H1 (cell line): ENCODE measurements around the gene CPZ. TPM values are rescaled to one million over a fixed set of nuclear protein-coding genes. Genes with fewer than 3 reads are reported as not detected.

Experiments
- CTCF ChIA-PET: fragments of 300-600 bp; sonication (Branson Sonifier 250); formaldehyde crosslinking; loops from one replicate; lab custom pipeline; 2021; ENCODE audit not compliant: partially characterized antibody; lab: Charles Lee
- POLR2A ChIA-PET: fragments of 300-600 bp; sonication (Branson Sonifier 250); formaldehyde crosslinking; loops from one replicate; lab custom pipeline; 2021; ENCODE audit warnings: inconsistent platforms; ENCODE audit not compliant: partially characterized antibody; lab: Charles Lee
- DNase-seq, 2 experiments: peaks; one replicate each; pipeline versions ENCODE4 v3.0.0 to v3.0.0-alpha.2; 2010 to 2022; ENCODE audit warnings: low spot score in 2 of 2, low read depth in 1 of 2, mixed read lengths in 1 of 2
- FAIRE-seq: peaks from 2 replicates; lab custom pipeline; 2011; peaks lifted over from hg19 to GRCh38; lab: Jason Lieb, UNC
- H2AFZ ChIP-seq: 2 replicates; pipeline ENCODE4 v1.8.1; 2012; ENCODE audit warnings: low read length, inconsistent platforms
- H2AK5ac ChIP-seq: 2 replicates; pipeline ENCODE4 v1.6.1; 2013; ENCODE audit warnings: low read depth, low read length
- H2BK120ac ChIP-seq: replicated peaks from 2 replicates; pipeline ENCODE3; 2013; ENCODE audit warnings: low read depth, low read length, inconsistent platforms
- H2BK12ac ChIP-seq: 2 replicates; pipeline ENCODE4 v1.6.1; 2013; ENCODE audit warnings: low read depth, low read length
- H2BK15ac ChIP-seq: 2 replicates; pipeline ENCODE4 v1.6.1; 2013; ENCODE audit warnings: low read length
- H2BK20ac ChIP-seq: 2 replicates; pipeline ENCODE4 v1.6.1; 2013; ENCODE audit warnings: low read length
- H2BK5ac ChIP-seq: 2 replicates; pipeline ENCODE4 v1.6.1; 2013; ENCODE audit warnings: low read depth, low read length
- H3K14ac ChIP-seq: 2 replicates; pipeline ENCODE4 v1.6.1; 2013; ENCODE audit warnings: inconsistent platforms; ENCODE audit not compliant: insufficient read length
- H3K18ac ChIP-seq: 2 replicates; pipeline ENCODE4 v1.6.1; 2013; ENCODE audit warnings: low read length; ENCODE audit errors: extremely low read depth
- H3K23ac ChIP-seq: 2 replicates; pipeline ENCODE4 v1.6.1; 2013; ENCODE audit warnings: inconsistent platforms; ENCODE audit not compliant: insufficient read length
- H3K23me2 ChIP-seq: 2 replicates; pipeline ENCODE4 v1.6.1; 2013; ENCODE audit warnings: low read depth, low read length
- H3K27ac ChIP-seq: 2 replicates; pipeline ENCODE4 v1.6.1; 2011; ENCODE audit warnings: low read depth, low read length, inconsistent platforms
- H3K27me3 ChIP-seq, 4 experiments: replicated peaks in 1 of 4; 1 replicate in 1 of 4; 2 replicates in 3 of 4; pipeline versions ENCODE4 v1.6.1 to v1.8.1; 2011 to 2013; ENCODE audit warnings: low read length in 3 of 4, mild to moderate bottlenecking in 3 of 4, inconsistent platforms in 2 of 4, mixed read lengths in 2 of 4, moderate library complexity in 1 of 4; ENCODE audit not compliant: control insufficient read depth in 3 of 4, insufficient read depth in 3 of 4; ENCODE audit errors: extremely low read depth in 1 of 4
- H3K36me3 ChIP-seq, 4 experiments: 2 replicates each; pipeline versions ENCODE4 v1.6.1 to v1.8.1; 2011 to 2013; ENCODE audit warnings: mild to moderate bottlenecking in 4 of 4, low read length in 3 of 4, moderate library complexity in 2 of 4, control low read depth in 1 of 4, inconsistent platforms in 1 of 4; ENCODE audit not compliant: insufficient read depth in 4 of 4, control insufficient read depth in 2 of 4
- H3K4ac ChIP-seq: replicated peaks from 2 replicates; pipeline ENCODE3; 2013; ENCODE audit warnings: low read length, low read depth, mixed read lengths, inconsistent platforms; ENCODE audit not compliant: insufficient read length
- H3K4me1 ChIP-seq, 4 experiments: replicated peaks in 1 of 4; 1 replicate in 1 of 4; 2 replicates in 3 of 4; pipeline versions ENCODE4 v1.6.1 to v1.8.1; 2011 to 2013; ENCODE audit warnings: low read length in 3 of 4, inconsistent platforms in 2 of 4, mixed read lengths in 1 of 4; ENCODE audit not compliant: insufficient read depth in 4 of 4, control insufficient read depth in 3 of 4
- H3K4me2 ChIP-seq, 2 experiments: 2 replicates each; pipeline versions ENCODE4 v1.6.1 to v1.8.1; 2011 to 2013; ENCODE audit warnings: low read depth in 2 of 2, low read length in 2 of 2, control low read depth in 1 of 2, inconsistent platforms in 1 of 2, mild to moderate bottlenecking in 1 of 2; ENCODE audit not compliant: insufficient read depth in 1 of 2
- H3K4me3 ChIP-seq, 4 experiments: fragments of 200-600, 300-600 bp in 1 of 4; sonication (generic), shearing (Covaris generic), sonication (Bioruptor Twin) in 1 of 4; 2 replicates each; pipeline versions ENCODE4 v1.5.1 to v1.8.1; 2011 to 2016; ENCODE audit warnings: low read length in 4 of 4, low read depth in 3 of 4, control low read depth in 2 of 4, inconsistent platforms in 2 of 4, mild to moderate bottlenecking in 2 of 4, mixed read lengths in 1 of 4, moderate library complexity in 1 of 4; ENCODE audit not compliant: insufficient read depth in 2 of 4; ENCODE audit errors: extremely low read depth in 1 of 4
- H3K56ac ChIP-seq: replicated peaks from 2 replicates; pipeline ENCODE3; 2013; ENCODE audit warnings: low read depth, mild to moderate bottlenecking, mixed read lengths, low read length, inconsistent platforms; ENCODE audit not compliant: insufficient read length
- H3K79me1 ChIP-seq: 2 replicates; pipeline ENCODE4 v1.6.1; 2013; ENCODE audit warnings: low read depth, low read length, control low read depth
- H3K79me2 ChIP-seq, 2 experiments: 2 replicates each; pipeline versions ENCODE4 v1.6.1 to v1.8.1; 2012 to 2013; ENCODE audit warnings: low read length in 2 of 2, mild to moderate bottlenecking in 2 of 2, inconsistent platforms in 1 of 2; ENCODE audit not compliant: insufficient read depth in 2 of 2, control insufficient read depth in 1 of 2
- H3K9ac ChIP-seq, 4 experiments: replicated peaks in 1 of 4; 1 replicate in 1 of 4; 2 replicates in 3 of 4; pipeline versions ENCODE4 v1.6.1 to v1.8.1; 2011 to 2013; ENCODE audit warnings: low read depth in 3 of 4, low read length in 3 of 4, control low read depth in 2 of 4, mild to moderate bottlenecking in 2 of 4, moderate library complexity in 2 of 4, inconsistent platforms in 1 of 4; ENCODE audit errors: extremely low read depth in 1 of 4
- H3K9me3 ChIP-seq, 2 experiments: 2 replicates each; pipeline versions ENCODE4 v1.6.1 to v1.8.1; 2012 to 2013; ENCODE audit warnings: mild to moderate bottlenecking in 2 of 2, moderate library complexity in 2 of 2, control low read depth in 1 of 2, inconsistent platforms in 1 of 2, low read depth in 1 of 2, low read length in 1 of 2, mixed read lengths in 1 of 2; ENCODE audit not compliant: insufficient read depth in 2 of 2
- H4K20me1 ChIP-seq, 2 experiments: replicated peaks in 1 of 2; 2 replicates each; pipeline versions ENCODE3 to v1.8.1; 2011 to 2013; ENCODE audit warnings: inconsistent platforms in 2 of 2, low read length in 2 of 2, mild to moderate bottlenecking in 1 of 2; ENCODE audit not compliant: insufficient read depth in 2 of 2, control insufficient read depth in 1 of 2
- H4K5ac ChIP-seq: 2 replicates; pipeline ENCODE4 v1.6.1; 2013; ENCODE audit warnings: low read length, low read depth, mixed read lengths, inconsistent platforms; ENCODE audit not compliant: insufficient read length
- H4K8ac ChIP-seq: 2 replicates; pipeline ENCODE4 v1.8.0; 2013; ENCODE audit warnings: mild to moderate bottlenecking, moderate library complexity, low read length, inconsistent platforms; ENCODE audit not compliant: insufficient read depth; ENCODE audit errors: extremely low read depth
- H4K91ac ChIP-seq: replicated peaks from 2 replicates; pipeline ENCODE3; 2013; ENCODE audit warnings: low read length, mixed read lengths, inconsistent platforms; ENCODE audit not compliant: insufficient read length
- CBX5 ChIP-seq: fragments of 300-800, 300-1000 bp; sonication (generic); IDR thresholded peaks from 2 replicates; pipeline ENCODE4 v1.7.1; 2016; ENCODE audit warnings: antibody characterized with exemption, low read length, low read depth
- CREB1 ChIP-seq: IDR thresholded peaks from 2 replicates; pipeline ENCODE4 v1.6.1; 2012; ENCODE audit warnings: inconsistent platforms
- KDM1A ChIP-seq: fragments of 200-600, 300-600 bp; sonication (generic); IDR thresholded peaks from 2 replicates; pipeline ENCODE4 v1.7.1; 2016; ENCODE audit warnings: mild to moderate bottlenecking, low read length, borderline replicate concordance
- KDM4A ChIP-seq: IDR thresholded peaks from one replicate; pipeline ENCODE4 v1.7.1; 2012; ENCODE audit warnings: low read depth, mild to moderate bottlenecking, moderate library complexity, low read length, inconsistent platforms; ENCODE audit not compliant: severe bottlenecking
- MAFK ChIP-seq: IDR thresholded peaks from 2 replicates; pipeline ENCODE4 v1.6.1; 2012; ENCODE audit warnings: low read depth, mild to moderate bottlenecking, improper control_type of control experiment, low read length
- RAD21 ChIP-seq, 2 experiments: IDR thresholded peaks in 1 of 2; conservative IDR thresholded peaks in 1 of 2; 2 replicates each; pipeline ENCODE4 v1.6.1; 2011; ENCODE audit warnings: low read depth in 2 of 2, low read length in 2 of 2, improper control_type of control experiment in 1 of 2, inconsistent platforms in 1 of 2, mild to moderate bottlenecking in 1 of 2, moderate library complexity in 1 of 2
- RFX5 ChIP-seq: IDR thresholded peaks from 2 replicates; pipeline ENCODE4 v1.6.1; 2011; ENCODE audit warnings: low read depth, low read length, improper control_type of control experiment, borderline replicate concordance
- SP1 ChIP-seq: IDR thresholded peaks from 2 replicates; pipeline ENCODE4 v1.6.1; 2011; ENCODE audit warnings: low read depth, low read length
- SP2 ChIP-seq: IDR thresholded peaks from 2 replicates; pipeline ENCODE4 v1.6.1; 2012; ENCODE audit warnings: mild to moderate bottlenecking, low read length, inconsistent platforms
- SP4 ChIP-seq: IDR thresholded peaks from 2 replicates; pipeline ENCODE4 v1.6.1; 2012; ENCODE audit warnings: low read length, inconsistent platforms
- ZNF274 ChIP-seq: IDR thresholded peaks from 2 replicates; pipeline ENCODE4 v1.7.0; 2012; ENCODE audit warnings: low read length, borderline replicate concordance; ENCODE audit errors: extremely low read depth
- WGBS, 2 experiments: shearing (Covaris generic) in 1 of 2; methylation state at CpG; one replicate each; pipeline versions ENCODE4 v1.1.6 to v1.1.7; 2013 to 2015; ENCODE audit warnings: low lambda C conversion rate in 2 of 2, mixed read lengths in 2 of 2, inconsistent platforms in 1 of 2, low coverage in 1 of 2, missing lambda C conversion rate in 1 of 2; ENCODE audit not compliant: insufficient replicate concordance in 2 of 2, insufficient coverage in 1 of 2, insufficient read length in 1 of 2; ENCODE audit errors: extremely low coverage in 1 of 2, missing lambda C conversion rate in 1 of 2; 5-methylcytosine and 5-hydroxymethylcytosine counted together
- polyA plus RNA-seq, 7 experiments: library from polyadenylated mRNA; depleted of rRNA in 3 of 7; stranded (reverse) in 5 of 7; unstranded in 2 of 7; fragments of >200 nt in 5 of 7; fragments of 200-250 nt in 2 of 7; gene quantifications; 1 replicate in 5 of 7; 2 replicates in 1 of 7; 4 replicates in 1 of 7; pipeline versions ENCODE4 v1.2.1 to v1.2.3, GENCODE V29; 2011 to 2013; ENCODE audit warnings: missing spikeins in 2 of 7, mixed read lengths in 2 of 7
- total RNA-seq: library from RNA; stranded (reverse); fragmentation: NEBNext Ultra II Directional; extraction: Animal tissue kit (Norgen Biotek cat#: 25700); gene quantifications from 2 replicates; pipeline ENCODE4 v1.2.1, GENCODE V29; 2021
- TF ChIP-seq, protein P1 (sequence below), 3 experiments: IDR thresholded peaks; 1 replicate in 2 of 3; 2 replicates in 1 of 3; pipeline versions ENCODE4 v1.5.1 to v1.6.1; 2011; ENCODE audit warnings: low read length in 3 of 3, mild to moderate bottlenecking in 3 of 3, inconsistent platforms in 2 of 3, low read depth in 1 of 3, moderate library complexity in 1 of 3; ENCODE audit not compliant: insufficient read depth in 1 of 3; ENCODE audit errors: control extremely low read depth in 1 of 3

The CPZ gene
- total and polyA plus RNA-seq, 2 of the 8 experiments (the other 6 are each of a cell fraction or from before 2014, with no cell fraction given), result 28.8 to 40.7 TPM

DNA sequence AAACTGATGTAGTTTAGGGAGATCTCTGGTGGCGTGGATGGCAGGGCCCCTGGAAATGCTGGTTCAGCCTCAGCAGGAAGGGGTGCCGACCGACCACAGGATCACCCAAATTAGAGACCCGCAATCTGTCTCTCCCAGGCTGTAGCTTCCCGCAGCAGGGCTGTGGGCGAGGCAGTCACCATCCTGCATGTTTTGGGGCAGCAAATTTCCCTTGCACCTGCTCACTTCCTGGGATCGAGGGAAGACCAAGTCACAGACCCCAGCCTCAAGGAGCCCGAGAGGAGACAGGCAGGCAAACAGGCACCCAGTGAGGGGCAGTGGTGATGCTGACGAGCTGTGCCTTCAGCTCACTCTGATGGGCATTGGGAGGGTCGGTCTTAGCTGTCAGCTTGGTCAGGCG is 33.6 kb upstream of the CPZ start:
- Histone ChIP-seq H4K20me1 (no peaks in the 10 kb centered on the region), H4K8ac (peak overlapping the region; percentile 31), H3K23me2 (no peaks in the 10 kb centered on the region), H2BK15ac (peak overlapping the region; percentile 89; the same call in 1 of the 2 replicates), H2AK5ac (0 out of 2 replicates have a peak overlapping the region, but pooled peaks have one; percentile 3), H2BK120ac (no peak overlapping the region), H2BK5ac (no peak overlapping the region), H2BK20ac (no peak overlapping the region), H3K27ac (no peak overlapping the region), H3K56ac (no peak overlapping the region), H3K14ac (no peak overlapping the region), H3K4ac (no peak overlapping the region), H3K23ac (no peak overlapping the region), H3K18ac (no peak overlapping the region), H4K5ac (no peak overlapping the region), H3K4me1 (peaks cover 0 to 10% (median 4%) of the 10 kb centered on the region in 4 experiments; a peak in 4 of 7 replicates), H3K9ac (no peak overlapping the region; a peak in 1 of 7 replicates), H3K4me2 (no peak overlapping the region), H3K4me3 (no peak overlapping the region), H2AFZ (no peak overlapping the region), H3K36me3 (no peaks in the 10 kb centered on the region), H3K27me3 (no peaks in the 10 kb centered on the region), H2BK12ac (no peak overlapping the region), H3K79me1 (no peaks in the 10 kb centered on the region), H4K91ac (peak overlapping the region; percentile 79), H3K9me3 (no peaks in the 10 kb centered on the region), H3K79me2 (no peaks in the 10 kb centered on the region)
- WGBS, 2 experiments, result 95% methylated on average over 11 of the region's 11 CpGs; no CpG with 5 or more reads in 1 of the 2 experiments
- CTCF ChIA-PET, result interaction anchor here (0.6 to 3.0 kb wide), 10 partner anchors 9 to 216 kb away, joined by 3 to 14 read pairs (median 4); no protein-coding TSS in a partner anchor
- POLR2A ChIA-PET, result interaction anchor here (1.2 to 2.7 kb wide), 3 partner anchors 9 to 18 kb away, joined by 3 to 12 read pairs (median 4); no protein-coding TSS in a partner anchor
- FAIRE-seq (no peak), DNase-seq (no peak)
- TF ChIP-seq RFX5, result no peak
- no peak for TF ChIP-seq KDM1A
- TF ChIP-seq SP4, result no peak
- TF ChIP-seq SP2, result no peak
- no peak for TF ChIP-seq CREB1
- TF ChIP-seq SP1, result no peak
- no peak for TF ChIP-seq CBX5
- TF ChIP-seq MAFK, result no peak
- TF ChIP-seq RAD21 (IDR thresholded peaks at IDR 0.05 in 1 of 2, conservative IDR thresholded peaks at IDR 0.05 in 1 of 2; ENCODE audit: low read depth in 2 of 2, low read length in 2 of 2), result no peak
- no peak for TF ChIP-seq ZNF274
- no peak for TF ChIP-seq KDM4A
- TF ChIP-seq, protein P1, sequence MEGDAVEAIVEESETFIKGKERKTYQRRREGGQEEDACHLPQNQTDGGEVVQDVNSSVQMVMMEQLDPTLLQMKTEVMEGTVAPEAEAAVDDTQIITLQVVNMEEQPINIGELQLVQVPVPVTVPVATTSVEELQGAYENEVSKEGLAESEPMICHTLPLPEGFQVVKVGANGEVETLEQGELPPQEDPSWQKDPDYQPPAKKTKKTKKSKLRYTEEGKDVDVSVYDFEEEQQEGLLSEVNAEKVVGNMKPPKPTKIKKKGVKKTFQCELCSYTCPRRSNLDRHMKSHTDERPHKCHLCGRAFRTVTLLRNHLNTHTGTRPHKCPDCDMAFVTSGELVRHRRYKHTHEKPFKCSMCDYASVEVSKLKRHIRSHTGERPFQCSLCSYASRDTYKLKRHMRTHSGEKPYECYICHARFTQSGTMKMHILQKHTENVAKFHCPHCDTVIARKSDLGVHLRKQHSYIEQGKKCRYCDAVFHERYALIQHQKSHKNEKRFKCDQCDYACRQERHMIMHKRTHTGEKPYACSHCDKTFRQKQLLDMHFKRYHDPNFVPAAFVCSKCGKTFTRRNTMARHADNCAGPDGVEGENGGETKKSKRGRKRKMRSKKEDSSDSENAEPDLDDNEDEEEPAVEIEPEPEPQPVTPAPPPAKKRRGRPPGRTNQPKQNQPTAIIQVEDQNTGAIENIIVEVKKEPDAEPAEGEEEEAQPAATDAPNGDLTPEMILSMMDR (IDR thresholded peaks at IDR 0.05; ENCODE audit: control extremely low read depth in 1 of 3, insufficient read depth in 1 of 3, low read depth in 1 of 3, low read length in 3 of 3), result no peak
